ENCODE data around the gene C4A.
"Not testable (repeated sequence)": the region's sequence is repeated elsewhere in the genome, so short reads cannot be mapped to it uniquely, and the experiment has no call there.

GRCh38 chr6:32012941-32013617 lies 31.2 kb downstream of the C4A start:
- not testable (repeated sequence) for TF ChIP-seq RAD21 (IDR thresholded peaks at IDR 0.05; ENCODE audit: low read length); CEBPB (IDR thresholded peaks at IDR 0.05; ENCODE audit: low read depth, low read length)
- TF ChIP-seq, protein P1, sequence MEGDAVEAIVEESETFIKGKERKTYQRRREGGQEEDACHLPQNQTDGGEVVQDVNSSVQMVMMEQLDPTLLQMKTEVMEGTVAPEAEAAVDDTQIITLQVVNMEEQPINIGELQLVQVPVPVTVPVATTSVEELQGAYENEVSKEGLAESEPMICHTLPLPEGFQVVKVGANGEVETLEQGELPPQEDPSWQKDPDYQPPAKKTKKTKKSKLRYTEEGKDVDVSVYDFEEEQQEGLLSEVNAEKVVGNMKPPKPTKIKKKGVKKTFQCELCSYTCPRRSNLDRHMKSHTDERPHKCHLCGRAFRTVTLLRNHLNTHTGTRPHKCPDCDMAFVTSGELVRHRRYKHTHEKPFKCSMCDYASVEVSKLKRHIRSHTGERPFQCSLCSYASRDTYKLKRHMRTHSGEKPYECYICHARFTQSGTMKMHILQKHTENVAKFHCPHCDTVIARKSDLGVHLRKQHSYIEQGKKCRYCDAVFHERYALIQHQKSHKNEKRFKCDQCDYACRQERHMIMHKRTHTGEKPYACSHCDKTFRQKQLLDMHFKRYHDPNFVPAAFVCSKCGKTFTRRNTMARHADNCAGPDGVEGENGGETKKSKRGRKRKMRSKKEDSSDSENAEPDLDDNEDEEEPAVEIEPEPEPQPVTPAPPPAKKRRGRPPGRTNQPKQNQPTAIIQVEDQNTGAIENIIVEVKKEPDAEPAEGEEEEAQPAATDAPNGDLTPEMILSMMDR (conservative IDR thresholded peaks at IDR 0.05; ENCODE audit: low read depth, low read length) = not testable (repeated sequence)
- TF ChIP-seq, protein P2, sequence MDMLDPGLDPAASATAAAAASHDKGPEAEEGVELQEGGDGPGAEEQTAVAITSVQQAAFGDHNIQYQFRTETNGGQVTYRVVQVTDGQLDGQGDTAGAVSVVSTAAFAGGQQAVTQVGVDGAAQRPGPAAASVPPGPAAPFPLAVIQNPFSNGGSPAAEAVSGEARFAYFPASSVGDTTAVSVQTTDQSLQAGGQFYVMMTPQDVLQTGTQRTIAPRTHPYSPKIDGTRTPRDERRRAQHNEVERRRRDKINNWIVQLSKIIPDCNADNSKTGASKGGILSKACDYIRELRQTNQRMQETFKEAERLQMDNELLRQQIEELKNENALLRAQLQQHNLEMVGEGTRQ (IDR thresholded peaks at IDR 0.05; ENCODE audit: low read depth, low read length) = not testable (repeated sequence)
